ENCODE results near the gene NLRX1.

DNA sequence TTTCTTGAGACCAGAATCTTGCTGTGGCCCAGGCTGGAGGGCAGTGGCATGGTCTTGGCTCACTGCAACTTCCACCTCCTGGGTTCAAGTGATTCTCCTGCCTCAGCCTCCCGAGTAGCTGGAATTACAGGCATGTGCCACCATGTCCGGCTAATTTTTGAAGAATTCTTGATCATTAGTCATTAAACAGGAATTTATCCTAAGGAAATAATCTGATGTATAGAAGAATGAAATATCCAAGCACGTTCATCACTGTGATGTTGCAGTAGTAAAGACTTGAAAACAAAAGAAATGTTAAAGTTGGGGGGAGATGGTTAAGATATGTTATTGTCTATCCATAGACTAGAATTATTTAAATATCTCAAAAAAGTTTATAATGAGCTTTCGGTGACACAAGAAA lies 61.2 kb downstream of the NLRX1 start:
- TF ChIP-seq FOXM1 (IDR thresholded peaks at IDR 0.05; ENCODE audit: borderline replicate concordance, low read depth) (no peak), EP300 (IDR thresholded peaks at IDR 0.05; ENCODE audit: borderline replicate concordance) (no peak), CREB1 (IDR thresholded peaks at IDR 0.05; ENCODE audit: low read depth) (no peak), EGR1 (IDR thresholded peaks at IDR 0.05) (no peak), ZBTB7A (IDR thresholded peaks at IDR 0.05; ENCODE audit: low read depth) (no peak), TEAD4 (IDR thresholded peaks at IDR 0.05) (no peak)
- TF ChIP-seq, protein P1, sequence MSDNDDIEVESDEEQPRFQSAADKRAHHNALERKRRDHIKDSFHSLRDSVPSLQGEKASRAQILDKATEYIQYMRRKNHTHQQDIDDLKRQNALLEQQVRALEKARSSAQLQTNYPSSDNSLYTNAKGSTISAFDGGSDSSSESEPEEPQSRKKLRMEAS (IDR thresholded peaks at IDR 0.05), result no peak
- TF ChIP-seq, protein P2, sequence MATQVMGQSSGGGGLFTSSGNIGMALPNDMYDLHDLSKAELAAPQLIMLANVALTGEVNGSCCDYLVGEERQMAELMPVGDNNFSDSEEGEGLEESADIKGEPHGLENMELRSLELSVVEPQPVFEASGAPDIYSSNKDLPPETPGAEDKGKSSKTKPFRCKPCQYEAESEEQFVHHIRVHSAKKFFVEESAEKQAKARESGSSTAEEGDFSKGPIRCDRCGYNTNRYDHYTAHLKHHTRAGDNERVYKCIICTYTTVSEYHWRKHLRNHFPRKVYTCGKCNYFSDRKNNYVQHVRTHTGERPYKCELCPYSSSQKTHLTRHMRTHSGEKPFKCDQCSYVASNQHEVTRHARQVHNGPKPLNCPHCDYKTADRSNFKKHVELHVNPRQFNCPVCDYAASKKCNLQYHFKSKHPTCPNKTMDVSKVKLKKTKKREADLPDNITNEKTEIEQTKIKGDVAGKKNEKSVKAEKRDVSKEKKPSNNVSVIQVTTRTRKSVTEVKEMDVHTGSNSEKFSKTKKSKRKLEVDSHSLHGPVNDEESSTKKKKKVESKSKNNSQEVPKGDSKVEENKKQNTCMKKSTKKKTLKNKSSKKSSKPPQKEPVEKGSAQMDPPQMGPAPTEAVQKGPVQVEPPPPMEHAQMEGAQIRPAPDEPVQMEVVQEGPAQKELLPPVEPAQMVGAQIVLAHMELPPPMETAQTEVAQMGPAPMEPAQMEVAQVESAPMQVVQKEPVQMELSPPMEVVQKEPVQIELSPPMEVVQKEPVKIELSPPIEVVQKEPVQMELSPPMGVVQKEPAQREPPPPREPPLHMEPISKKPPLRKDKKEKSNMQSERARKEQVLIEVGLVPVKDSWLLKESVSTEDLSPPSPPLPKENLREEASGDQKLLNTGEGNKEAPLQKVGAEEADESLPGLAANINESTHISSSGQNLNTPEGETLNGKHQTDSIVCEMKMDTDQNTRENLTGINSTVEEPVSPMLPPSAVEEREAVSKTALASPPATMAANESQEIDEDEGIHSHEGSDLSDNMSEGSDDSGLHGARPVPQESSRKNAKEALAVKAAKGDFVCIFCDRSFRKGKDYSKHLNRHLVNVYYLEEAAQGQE (IDR thresholded peaks at IDR 0.05; ENCODE audit: low read depth), result no peak
- TF ChIP-seq, protein P3, sequence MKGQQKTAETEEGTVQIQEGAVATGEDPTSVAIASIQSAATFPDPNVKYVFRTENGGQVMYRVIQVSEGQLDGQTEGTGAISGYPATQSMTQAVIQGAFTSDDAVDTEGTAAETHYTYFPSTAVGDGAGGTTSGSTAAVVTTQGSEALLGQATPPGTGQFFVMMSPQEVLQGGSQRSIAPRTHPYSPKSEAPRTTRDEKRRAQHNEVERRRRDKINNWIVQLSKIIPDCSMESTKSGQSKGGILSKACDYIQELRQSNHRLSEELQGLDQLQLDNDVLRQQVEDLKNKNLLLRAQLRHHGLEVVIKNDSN (IDR thresholded peaks at IDR 0.05), result no peak

Measured in Ishikawa (cell line).